Activated naive CD4-positive, alpha-beta T cell (primary cell): ENCODE data around the gene PTPRD.
"Not testable (repeated sequence)": the region's sequence is repeated elsewhere in the genome, so short reads cannot be mapped to it uniquely, and the experiment has no call there.

Source experiments
- DNase-seq, 4 experiments: peaks; one replicate each; lab custom pipeline; 2025; lab: John Stamatoyannopoulos, UW

PTPRD gene

DNA sequence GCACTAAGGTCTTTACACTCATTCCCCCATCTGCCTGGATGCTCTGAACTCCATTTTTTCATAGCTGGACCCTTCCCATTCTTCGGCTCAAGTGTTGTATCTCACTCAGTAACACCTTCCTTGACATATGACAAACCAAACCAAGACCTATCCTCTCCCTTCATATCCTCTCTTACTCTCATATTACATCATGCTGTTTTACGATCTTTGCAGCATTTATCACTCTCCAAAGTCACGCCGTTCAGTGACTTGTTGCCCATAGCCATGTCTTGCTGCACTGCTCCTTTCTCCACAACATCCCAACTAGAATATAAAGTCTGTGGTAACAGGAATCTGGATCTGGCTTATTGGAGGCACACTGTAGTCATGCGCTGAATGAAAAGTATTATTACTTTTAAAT lies 1889.6 kb downstream of the PTPRD start:
- no peak for DNase-seq

DNA sequence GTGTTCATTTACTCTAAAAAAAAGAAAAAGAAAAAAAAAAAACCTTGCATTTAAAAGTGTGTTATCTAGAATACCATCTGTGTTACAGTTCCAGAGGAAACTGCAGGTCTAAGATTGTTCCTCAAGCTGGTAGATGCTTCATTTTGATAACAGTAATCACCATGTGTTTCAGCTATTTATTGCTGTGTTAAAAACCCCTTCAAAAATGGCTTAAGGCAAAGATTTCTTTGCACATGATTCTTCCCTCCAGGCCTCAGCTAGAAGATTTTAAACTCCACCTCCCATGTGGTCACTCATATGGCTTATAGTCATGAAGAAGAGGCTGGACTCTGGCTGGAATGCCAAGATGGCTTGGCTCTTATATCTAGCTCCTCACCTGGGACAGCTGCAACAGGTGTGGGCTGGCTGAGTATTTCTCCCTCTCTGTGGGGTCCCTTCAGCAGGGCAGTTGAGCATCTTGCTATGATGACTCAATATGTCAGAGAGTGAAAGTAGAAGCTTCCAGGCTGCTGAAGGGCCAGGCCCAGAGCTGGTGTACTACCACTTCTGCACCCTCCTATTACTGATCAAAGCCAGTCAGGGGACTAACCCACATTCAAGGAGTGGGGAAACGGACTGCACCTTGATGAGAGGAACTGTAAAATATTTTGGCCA lies 1892.8 kb downstream of the PTPRD start:
- no peak for DNase-seq

DNA sequence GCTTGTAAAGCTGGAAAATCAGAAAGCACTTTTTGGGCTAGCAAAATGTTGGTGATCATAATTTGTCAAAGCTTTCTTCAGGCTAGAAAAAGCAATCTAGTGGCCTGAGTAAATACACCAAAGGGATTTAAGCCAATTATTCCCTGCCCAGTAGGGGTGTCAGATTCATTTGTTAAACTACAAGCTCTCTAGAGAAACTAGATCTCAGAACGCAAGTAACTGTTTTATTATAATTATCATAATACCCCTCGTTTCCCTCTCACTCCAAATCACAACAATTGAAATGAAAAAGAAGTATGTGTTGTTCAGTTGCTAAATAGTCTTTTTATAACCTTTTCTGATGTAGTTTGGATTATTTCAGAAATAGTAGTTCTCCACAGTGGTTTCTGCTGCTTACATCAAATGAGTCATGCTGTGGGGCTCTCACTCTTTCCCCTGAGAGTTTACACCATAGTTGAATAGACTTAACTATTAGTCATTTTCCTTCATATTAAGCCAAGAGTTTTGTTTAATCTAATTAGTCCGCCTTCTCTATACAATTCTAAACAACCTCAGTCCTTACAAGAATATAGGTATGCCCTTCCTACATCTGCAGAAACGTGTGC lies 1894.6 kb downstream of the PTPRD start:
- no peak for DNase-seq

DNA sequence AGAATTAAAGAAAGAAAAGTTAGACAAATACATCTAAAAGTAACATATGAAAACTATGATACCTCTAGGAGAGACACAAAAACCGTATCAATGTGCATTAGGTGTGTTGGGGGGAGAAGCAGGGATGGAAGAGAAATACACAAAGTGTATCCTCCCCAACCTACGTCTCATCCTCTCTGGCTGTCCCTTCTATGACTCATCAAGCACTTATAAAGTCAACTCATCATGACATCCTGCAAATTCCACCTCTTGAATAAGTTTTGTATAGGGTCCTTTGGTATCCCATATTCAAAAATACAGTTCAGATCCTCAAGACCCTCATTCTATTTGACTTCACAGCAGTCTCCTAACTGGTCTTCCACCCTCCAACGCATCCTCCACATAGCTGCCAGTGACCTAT lies 1895.7 kb downstream of the PTPRD start:
- no peak for DNase-seq

DNA sequence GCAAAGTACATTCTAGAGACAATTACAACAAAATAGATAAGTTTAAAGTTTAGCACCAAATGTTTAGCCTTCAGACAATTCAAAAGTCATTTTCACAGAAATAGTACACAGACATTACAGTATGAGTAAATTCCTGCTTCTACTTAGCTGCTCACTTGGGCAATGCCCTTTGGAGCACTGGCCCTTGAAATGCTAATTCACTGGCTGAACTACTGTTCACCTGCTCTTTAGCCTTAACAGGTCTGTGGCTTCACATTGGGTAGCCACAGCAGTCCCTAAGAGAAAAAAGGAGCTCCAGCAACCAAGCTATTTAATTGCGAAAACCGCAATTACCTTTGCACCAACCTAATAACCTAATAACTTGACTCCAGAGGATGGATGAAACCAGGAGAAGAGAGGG lies 1897.0 kb downstream of the PTPRD start:
- DNase-seq, result no peak

DNA sequence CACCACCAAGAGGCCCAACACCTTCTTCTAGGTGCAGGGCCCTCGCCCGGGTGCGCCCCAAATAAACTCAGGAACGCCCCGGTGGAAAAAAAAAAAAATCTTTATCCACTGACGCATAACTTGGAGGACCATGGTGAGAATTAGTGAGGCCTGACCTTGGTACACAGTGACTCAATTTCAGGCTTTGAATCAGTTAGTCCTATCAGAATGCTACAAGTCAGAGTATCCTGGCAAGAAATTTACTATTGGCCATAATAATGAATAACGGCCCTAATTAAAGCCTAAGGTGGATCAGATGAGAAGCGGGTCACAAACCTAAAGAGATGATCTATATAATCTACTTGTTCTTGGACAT lies 1899.0 kb downstream of the PTPRD start:
- DNase-seq, result no peak

DNA sequence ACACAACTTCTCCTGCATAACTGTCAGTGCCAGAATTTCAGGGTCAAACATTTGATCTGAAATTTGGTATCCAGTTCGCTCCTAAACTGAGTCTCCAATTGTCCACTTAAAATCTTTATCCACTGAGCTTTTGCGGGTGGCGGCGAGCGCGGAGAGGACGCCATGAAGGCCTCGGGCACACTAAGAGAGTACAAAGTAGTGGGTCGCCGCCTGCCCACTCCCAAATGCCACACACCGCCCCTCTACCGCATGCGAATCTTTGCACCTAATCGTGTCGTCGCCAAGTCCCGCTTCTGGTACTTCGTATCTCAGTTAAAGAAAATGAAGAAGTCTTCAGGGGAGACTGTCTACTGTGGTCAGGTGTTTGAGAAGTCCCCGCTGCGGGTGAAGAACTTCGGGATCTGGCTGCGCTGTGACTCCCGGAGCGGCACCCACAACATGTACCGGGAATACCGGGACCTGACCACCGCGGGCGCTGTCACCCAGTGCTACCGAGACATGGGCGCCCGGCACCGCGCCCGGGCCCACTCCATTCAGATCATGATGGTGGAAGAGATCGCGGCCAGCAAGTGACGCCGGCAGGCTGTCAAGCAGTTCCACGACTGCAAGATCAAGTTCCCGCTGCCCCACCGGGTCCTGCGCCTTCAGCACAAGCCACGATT lies 1899.5 kb downstream of the PTPRD start:
- no peak for DNase-seq

DNA sequence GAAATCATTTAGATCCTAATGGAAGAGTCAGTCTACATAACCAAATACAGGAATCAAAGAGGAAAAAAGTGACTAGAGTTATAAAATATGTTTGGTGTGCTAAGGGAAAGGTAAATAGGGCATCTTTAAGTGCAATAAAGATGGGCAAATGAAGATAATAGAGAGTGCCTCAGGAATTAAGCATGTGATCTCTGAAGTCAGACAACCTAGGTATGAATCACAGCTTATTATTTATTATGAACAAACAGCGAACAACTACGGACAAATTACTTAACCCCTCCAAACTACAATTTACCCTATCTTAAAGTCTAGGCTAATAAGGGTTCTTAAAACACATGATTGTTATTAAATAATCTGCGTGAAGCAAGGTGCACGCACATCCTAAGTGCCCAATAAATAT lies 1903.1 kb downstream of the PTPRD start:
- DNase-seq, result no peak

DNA sequence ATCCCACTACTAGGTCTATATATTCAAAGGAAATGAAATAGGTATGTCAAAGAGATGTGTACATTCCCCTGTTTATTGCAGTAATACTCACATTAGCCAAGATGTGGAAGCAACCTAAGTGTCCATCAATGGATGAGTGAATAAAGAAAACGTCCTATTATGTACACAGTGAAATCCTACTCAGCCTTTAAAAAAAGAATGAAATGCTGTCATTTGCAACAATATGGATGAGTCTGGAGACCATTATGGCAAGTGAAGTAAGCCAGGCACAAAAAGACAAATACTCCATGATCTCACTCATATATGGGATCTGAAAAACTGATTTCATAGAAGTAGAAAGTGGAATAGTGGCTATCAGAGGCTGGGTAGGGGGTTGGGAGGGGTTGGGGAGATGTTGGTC lies 1904.1 kb downstream of the PTPRD start:
- no peak for DNase-seq

DNA sequence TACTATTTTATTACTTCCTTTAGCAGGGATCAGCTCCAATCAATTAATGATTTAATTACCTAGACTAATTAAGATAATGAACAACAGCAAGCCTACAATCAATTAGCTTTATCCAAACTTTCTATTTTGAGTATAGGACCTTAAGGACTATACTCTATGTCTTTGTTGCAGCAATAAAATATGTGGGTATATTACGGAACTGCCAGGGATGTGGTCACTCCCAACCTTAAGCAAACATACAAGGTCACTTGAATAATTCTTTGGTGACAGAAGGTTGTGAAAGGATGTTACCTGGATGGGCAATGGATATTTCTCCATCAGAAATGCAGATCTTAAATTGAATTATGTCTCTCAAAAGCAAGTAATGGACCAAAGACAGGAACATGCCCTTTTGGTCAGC lies 1905.8 kb downstream of the PTPRD start:
- no peak for DNase-seq

DNA sequence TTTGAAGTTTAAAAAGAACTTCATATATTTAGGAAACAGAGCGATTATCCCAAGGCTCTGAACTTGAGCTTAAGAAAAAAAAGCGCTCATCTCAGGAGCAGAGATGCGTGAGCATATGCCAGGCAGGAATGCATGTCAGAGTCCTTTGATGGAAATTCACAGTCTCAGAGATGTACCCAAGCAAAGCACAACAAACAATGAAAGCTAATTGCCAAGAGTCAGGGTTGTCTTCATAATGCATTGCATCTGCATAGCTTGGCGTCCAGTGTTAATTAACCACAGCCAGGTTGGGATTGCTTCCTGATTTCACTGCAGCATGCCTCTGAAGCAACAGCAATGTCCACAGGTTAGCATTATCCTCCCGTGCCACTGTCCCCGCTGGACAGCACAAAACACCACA lies 1906.3 kb downstream of the PTPRD start:
- no peak for DNase-seq

DNA sequence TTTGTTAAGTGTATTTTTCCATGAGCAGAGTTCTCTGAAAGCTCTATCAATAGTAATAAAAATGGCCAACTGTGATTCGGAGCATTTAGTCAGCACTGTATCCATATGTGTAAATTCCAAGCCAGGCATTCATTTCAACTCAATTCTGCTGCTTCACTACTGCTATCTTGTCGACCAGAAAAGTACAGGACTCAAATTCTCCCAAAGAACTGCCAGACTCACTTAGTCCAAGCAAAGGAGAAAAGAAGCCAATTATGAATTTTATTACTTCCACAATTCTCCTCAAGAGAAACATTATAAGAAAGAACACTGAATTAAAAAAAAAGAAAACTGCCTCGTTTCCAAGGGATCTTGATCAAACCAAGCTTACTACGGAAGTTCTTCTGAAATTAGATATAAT lies 1906.9 kb downstream of the PTPRD start:
- DNase-seq, result no peak

DNA sequence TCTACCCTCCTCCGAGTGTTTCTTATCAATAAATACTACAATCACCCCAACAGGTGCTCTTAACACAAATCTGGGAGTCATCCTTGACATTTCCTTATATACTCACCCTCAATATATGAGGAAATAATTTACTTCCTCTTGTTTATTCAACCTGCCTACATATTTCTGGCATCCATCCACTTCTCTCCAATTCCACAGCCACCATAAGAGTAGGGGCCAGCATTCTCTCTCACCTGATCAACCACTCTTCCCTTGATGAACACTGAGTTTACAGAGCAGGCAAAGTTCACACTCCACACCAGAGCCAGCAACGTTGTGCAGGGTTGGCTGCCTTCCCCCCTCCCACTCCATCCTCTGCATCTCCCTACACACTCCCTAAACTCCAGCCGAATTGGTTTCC lies 1908.9 kb downstream of the PTPRD start:
- DNase-seq, result no peak

DNA sequence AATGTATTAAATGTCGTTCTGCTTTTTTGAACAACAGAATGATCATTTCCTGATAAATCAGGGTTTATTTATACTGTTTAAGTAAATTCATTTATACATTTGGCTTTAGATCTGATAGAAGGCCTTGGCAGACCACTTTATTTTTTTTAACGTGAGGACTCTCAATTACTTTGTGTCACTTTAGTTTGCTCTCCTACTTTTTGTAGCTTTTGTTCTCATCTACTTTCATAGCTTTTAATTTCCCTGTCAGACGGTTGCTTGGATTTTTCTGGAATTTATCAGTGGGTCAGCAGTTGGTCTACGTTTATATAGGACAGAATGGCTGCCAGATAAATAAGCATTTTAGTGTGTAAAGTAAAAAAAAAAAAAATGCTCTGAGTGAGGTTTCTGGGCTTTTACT lies 1910.9 kb downstream of the PTPRD start:
- no peak for DNase-seq

DNA sequence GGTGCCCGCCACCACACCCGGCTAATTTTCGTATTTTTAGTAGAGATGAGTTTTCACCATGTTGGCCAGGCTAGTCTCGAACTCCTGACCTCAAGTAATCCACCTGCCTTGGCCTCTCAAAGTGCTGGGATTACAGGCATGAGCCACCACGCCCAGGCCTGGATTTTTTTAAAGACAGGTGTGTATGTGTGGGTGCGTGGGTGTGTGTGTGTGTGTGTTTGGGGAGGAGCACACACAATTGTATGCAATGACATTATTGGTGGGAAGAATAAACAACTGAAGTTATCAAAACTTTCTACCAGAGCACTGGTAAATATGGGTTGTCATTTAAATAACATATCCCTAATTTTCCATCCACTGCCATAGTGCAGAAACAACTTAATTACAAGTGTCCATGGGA lies 1915.2 kb downstream of the PTPRD start:
- DNase-seq, result not testable (repeated sequence)

DNA sequence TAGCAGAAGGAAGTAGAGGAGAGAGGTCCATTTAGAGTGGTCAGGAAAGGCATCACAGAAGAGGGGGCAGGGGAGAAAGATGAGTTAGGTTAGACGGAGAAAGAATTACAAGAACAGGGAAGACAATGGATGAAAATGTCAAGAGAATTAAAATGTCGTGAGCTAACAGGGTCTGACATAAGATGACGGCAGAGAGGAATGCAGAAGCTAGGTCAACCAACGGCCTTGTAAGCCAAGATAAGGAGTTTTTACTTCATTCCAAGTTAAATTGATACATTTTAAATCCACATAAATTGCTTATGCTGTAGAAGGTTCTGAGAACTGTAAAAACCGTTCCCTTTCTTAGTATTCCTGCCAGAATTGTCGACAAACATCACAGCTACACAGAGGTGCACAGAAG lies 1916.3 kb downstream of the PTPRD start:
- DNase-seq, result no peak

DNA sequence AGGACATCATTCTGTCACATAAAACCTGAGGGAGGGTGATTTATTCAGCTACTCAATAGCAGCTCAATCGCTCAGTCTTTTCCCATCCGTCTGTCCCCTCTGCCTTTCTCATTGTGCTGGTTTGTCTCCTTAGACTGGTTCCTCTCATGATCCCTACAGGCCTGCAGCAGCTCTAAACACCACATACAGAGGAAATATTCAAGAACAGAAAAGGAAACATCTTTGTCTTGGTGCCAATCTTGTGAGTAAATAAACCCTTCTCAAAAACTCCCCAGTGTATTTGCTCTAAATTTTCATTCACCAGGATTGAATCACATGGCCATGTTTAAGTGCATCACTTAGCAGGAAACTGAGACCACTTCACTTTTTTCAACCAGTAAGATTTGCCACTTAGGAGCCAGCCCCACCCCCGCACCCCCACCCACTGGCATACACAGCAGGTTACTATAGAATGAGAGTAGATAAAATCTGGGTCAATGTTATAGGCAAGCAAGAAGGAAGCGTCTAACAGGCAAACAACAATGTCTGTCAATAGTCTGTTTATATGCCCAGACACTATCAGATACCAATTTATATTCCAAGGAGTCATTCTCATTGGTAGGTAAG lies 1917.7 kb downstream of the PTPRD start:
- DNase-seq, result no peak

DNA sequence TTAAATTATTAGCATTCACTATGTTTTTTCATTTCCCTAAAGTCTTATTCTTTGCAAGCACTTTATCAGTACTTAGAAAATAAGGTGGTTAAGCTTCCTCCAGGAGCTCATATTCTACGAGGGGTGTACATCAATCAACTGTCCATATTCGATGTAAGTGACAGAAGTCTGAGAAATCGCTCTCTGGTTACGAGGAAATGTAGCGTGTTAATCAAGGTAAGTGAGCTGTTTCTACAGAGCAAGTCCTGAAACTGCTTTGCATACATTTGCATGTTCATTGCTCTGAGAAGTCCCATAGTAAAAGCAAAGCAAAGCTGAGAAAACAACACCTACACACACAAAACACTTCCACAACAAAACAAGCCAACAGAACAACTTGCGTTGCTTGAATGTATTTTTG lies 1919.3 kb downstream of the PTPRD start:
- DNase-seq, result no peak

DNA sequence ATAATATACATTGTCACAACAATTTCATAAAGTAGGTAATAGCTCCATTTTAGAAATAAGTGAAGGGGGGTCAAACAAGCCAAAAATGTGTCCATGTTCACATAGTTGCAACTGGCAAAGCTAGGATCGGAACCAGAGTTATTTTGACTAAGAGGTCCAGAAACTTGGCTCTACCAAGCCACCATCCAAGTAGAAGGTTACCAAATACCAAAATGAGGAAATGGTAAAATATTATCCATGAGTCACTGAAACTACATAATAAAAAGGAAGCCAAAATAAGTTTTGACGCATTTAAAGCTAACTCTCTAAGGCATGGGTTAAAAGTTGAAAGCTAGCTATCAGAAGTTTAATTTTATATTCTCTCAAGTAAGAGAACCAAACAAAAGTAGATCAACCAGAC lies 1926.3 kb downstream of the PTPRD start:
- no peak for DNase-seq

DNA sequence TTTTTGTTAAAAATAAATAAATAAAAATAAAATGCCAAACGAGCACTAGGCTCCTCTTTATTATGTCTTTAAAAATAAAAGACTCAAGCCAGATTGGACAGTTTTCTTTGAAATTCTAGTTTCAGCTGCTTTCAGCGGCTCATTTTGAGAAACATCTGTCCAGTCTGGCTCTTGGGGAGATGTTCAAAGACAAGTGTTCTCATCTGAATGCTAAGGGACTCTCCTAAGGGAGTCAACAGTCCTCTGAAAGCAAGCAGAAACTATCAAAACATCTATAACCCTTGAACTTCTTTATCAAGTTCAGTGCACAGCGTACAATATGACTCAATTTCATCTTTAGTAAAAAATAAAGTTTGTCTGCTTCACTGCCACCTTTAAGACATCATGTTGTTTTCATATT lies 1927.0 kb downstream of the PTPRD start:
- DNase-seq, result no peak

DNA sequence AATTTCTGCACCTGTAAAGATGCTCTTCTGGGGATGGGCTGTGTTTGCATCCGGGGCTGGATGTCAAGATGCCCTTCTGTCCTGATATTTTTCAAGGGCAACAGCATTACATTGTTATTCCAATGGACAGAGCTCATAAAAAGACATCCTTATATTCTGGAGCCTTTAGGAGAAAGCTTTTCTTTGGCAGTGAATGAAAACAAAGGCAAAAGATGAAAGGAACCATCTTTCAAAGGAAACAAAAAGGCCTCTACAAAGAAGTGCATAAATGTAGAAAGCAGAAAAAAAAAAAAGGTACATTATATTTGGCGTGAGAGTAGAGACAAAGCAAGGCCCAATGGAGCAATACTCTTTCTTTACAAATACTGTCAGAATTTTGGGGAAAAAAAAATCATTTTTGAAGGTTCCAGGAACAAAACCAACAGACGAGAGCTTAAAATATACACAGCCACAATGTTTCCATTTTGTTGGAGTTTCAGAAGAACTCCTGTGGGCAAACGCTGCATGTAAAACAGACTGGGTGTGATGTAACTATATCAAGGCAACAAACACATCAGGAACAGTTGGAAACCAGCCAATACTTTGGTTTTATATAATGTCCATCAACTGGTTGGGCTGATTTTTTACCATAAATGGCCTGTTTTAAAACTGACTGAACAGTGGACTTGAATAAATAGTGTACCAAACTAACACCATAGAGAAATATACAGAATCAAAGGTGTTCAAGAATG lies 1927.7 kb downstream of the PTPRD start:
- DNase-seq, result no peak

DNA sequence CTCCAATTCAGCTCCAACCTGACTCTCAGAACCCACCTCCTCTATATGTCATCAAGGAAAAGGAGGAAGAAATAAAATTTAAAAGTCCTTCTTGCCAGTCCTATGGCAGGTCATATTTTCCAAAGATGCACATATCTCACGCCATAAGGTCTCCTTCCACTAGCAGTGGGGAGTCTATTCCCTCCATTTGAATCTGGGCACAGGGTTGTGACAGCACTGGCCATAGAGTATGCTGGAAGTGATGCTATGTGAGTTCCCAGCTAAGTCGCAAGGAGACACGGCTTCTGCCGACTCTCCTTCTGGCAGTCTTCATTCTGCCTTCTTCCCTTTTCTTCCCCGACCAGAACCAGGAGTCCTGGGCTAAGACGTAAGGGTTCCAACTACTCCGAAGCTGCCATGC lies 1929.3 kb downstream of the PTPRD start:
- no peak for DNase-seq

DNA sequence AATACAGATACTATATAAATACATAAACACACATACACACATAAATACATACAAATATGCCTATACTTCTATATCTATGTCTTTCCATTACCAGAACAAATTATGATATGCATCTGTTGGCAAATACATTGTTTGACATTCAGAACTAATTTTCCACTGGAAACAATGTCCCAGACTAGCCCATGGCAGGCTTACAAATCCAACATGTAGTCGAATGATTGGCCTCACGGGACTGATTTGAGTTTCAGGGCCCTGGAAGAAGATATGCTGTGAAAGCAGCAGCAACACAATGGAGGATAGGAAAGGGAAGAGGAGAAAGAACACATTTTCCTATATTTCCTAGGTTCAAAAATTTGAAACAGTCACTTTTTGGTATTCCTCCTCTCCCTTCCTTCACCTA lies 1932.1 kb downstream of the PTPRD start:
- no peak for DNase-seq
